HTERT RPE-1 (cell line): ENCODE data around the gene CCDC190.
"Not testable (repeated sequence)": the region's sequence is repeated elsewhere in the genome, so short reads cannot be mapped to it uniquely, and the experiment has no call there.

Experiments used
- in situ Hi-C: fragments of 300-500 bp; cut with MboI; formaldehyde crosslinking; loops from 4 replicates; pipeline ENCODE4 v1.14.3; 2020; ENCODE audit warnings: low sequenced_read_pairs

CCDC190 gene

DNA sequence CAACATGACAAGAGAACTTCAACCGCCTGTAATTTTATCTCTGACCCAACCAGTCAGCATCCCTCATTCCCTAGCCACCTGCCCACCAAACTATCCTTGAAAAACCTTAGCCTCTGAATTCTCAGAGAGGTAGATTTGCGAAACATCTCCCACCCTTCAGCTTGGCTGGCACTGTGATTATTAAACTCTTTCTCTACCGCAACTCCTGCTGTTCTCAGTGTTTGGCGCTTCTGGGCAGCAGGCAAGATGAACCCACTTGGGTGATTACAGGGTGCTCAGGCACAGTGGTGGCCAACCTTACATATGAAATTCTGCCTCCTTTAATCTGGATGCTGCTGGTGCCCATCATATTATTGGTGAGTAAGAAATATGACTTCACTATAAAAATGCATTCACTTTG is 22.1 kb downstream of the CCDC190 start:
- in situ Hi-C loops, result no loop called here

DNA sequence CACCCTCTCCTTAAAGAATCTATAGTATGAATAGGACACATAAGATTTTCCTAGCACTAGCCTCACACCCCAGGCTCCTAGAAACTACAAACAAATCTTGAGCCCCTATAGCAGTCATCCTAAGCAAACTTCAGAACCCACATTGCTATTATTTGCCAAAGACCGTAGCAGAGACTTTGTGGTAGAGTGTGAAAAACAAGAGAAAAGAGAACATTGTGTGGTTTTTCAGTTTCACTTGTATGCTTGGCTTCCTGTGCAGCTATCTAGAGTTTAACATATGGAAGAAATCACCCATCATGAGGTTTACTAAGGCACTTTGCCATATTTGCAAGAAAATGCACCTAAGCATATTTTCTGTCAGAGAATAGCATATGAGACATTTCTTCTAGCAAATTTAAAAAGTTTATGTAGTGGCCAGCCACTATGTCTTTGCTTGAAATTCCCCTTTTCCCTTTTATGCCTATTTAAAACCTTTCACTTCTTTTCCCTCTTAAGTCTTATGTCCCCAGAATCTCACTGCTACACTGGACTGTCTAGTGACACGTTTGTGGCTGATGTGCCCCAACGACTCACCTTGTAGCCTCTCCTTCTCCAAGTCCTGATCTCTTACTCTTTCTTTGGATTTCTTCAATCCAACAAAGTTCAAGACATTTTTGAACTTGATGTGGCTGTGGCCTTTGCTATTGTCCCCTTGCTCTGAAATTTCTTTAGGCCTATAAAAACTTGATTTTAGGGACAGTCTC is 25.6 kb downstream of the CCDC190 start:
- in situ Hi-C loops, result no loop called here

DNA sequence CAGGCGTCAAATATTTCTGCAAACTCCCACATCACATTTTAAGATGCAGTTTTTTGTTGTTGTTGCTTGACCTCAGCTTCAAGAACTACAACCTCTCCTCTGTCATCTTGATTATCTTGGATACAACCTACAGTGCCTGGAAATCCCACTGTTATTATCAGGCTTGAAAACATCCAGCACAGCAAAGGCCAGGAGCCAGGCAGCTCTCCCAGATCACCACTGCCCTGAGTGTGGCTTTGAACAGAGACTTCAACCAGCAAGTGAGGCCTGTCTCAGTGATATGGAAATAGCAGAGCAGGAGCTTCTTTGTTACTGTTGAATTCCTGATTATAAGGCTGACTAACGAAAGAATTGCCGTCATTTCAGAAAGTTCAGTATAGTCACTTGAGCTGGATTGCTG is 28.5 kb downstream of the CCDC190 start:
- in situ Hi-C loops, result no loop called here

DNA sequence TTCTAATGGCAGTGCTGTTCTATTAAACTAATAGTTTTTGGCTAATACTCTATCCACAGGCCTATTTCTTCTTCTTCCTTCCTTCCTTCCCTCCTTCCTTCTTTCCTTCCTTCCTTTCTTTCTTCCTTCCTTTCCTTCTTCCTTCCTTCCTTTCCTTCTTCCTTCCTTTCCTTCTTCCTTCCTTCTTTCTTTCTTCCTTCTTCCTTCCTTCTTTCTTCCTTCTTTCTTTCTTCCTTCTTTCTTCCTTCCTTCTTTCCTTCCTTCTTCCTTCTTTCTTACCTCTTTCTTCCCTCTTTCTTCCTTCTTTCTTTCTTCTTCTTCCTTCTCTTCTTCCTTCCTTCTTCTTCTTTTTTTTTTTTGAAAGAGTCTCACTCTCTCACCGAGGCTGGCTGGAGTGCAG is 31.7 kb downstream of the CCDC190 start:
- in situ Hi-C loops, result no loop called here

DNA sequence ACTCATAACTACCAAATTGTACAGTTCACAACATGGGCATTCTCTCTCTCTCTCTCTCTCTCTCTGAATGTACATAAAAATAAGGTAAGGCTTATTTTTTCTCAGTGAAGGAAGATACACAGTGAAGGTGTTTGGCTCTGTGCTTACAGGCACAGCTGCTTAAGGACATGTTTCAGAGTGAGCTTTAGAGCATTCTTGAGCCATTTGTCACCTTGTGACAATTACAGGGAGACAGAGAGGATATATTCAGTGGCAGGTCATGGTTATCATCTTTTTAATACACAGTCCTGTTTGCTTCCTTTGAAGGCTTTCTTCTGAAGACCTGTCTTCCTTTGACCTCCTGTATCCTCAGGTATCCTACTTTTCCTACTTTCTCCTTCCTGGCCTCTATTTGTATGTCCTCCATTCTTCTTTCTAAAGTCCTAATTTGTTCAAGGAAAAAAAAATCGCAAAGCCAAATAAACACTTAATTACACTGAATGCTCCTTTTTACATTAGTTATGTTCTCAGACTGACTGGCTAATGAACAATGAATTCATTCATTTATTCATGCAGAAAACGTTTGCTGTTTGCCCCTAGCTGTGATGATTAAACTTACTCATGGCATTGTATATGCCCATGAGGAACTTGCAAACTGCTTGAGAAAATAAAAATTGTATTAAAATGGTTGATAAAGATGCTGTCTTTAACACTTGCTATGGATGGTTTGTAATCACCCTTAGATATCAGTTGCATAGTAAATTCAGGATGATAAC is 37.0 kb downstream of the CCDC190 start:
- in situ Hi-C loops, result no loop called here

DNA sequence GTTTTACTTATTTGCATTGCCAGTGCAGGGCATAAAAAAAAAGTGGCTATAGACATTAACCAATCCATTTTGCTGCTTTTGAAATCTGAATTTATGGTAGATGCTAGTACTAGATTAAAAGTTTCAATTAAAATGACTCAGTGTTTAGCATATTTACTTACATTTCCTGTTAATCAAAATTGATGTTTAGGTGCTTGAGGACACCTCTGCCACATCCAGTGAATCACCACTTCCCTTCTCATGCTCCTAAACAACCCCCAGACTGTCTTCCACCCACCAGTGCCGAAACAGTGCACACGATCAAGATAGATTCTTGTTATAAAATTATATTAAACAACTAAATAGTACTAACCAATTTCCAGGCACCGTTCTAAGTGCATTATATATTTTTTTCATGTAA is 37.7 kb downstream of the CCDC190 start:
- in situ Hi-C loops, result no loop called here

DNA sequence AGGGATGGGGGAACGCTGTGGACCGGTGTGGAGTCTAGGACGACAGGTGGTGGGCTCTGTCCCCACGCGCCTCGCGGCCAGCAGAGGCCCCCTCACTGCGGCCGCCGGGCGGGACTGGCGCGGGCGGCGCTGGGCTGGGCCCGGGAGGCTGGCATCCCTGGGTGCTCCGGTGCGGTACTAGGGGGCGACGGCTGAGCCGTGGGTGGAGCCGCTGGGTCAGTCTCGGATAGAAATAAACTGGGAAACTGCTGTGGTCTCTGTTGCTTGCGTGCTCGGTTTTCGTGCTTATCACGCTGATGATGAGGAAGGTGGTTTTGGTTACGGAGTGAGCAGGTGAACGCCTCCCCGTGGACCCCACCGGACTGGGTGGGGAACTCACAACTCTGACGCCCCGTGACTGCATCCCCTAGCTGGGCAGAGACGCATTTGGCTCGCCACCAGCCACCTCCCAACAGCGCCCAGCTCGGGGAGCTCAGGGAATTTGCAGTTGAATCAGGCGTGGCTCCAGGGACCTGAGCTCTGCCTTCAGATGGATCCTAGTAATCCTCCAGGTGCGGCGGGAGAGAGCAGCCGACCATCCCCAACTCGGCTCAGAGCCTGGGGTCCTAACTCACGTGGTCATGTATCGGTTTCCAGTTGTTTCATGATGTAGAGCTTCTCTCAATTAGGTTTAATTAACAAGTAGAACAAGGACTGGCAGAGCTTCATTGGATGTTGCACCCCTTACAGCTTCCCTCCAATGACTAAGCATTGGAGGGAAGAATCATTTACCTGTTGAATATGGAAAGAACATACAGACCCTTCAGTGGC is 38.4 kb downstream of the CCDC190 start:
- in situ Hi-C loops, result no loop called here

DNA sequence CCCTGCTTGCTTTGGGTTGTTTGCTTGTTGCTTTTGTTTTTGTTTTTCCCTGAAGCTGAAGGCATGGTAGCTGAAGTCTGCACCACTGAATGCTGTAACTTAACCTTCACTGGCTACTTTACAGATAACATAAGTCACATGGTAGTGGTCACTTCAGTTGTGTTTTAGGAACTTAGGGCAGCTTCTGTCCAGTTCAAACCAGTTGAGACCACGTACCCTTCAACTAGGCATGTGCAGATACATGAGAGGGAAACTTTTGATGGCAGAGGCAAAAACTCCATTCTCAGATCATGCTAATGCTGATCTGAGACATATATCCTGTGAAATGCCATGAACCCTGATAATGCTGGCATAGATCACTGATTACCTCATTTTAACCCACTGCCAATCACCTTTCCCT is 42.3 kb downstream of the CCDC190 start:
- in situ Hi-C loops, result not testable (repeated sequence)

DNA sequence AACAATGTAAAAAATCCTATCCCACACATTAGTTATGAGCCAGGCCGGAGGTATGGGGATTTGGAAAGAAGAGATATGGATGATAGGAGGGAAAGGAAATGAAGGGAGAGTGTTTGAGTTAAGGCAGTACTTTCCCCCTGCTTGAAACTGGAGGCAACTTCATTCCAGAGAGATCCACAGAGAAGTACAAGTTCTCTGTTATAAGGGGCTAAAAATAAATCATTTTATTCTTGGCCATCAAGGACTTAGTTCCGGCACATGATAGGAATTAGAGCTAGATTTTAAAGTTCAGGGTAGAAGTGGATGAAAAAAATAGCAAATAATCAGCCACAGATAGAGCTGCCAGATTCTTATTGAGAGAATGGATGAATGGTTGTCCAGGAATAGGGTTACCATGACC is 42.8 kb downstream of the CCDC190 start:
- in situ Hi-C loops, result not testable (repeated sequence)

DNA sequence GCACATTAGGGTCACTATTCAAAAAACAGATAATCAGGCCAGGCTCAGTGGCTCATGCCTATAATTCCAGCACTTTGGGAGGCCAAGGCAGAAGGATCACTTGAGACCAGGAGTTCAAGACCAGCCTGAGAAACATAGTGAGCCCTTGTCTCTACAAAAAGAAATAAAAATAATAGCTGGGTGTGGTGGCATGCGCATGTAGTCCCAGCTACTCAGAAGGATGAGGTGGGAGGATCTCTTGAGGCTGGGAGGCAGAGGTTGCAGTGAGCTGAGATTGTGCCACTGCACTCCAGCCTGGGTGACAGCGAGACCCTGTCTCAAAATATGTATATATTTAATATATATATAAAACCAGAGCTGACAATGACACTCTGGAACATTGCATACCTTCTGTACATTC is 48.6 kb downstream of the CCDC190 start:
- in situ Hi-C loops, result not testable (repeated sequence)

DNA sequence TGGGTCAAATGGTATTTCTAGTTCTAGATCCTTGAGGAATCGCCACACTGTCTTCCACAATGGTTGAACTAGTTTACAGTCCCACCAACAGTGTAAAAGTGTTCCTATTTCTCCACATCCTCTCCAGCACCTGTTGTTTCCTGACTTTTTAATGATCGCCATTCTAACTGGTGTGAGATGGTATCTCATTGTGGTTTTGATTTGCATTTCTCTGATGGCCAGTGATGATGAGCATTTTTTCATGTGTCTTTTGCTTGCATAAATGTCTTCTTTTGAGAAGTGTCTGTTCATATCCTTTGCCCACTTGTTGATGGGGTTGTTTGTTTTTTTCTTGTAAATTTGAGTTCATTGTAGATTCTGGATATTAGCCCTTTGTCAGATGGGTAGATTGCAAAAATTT is 53.5 kb downstream of the CCDC190 start:
- in situ Hi-C loops, result not testable (repeated sequence)
